ENCODE data around the gene MSL3B.
A peak's percentile ranks its signal among the peaks of the same experiment; 100 is the strongest.

Gene MSL3B

DNA sequence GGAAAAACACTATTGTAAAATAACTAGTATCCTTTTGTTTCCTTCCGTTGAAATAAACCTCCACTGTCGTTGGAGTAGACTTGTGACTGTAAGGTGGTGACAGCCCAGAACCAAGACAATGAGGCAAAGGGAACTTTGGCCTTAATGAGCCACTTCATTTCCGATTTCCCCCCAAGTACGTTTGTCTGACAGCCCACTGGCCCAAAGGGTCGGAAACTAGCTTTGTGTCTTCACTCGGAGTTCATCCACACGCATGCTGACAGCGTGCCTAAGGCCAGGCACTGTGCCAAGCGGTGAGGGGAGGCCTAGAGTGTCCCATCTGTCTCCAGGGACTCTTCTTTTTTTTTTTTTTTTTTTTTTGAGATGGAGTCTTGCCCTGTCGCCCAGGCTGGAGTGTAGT is 34.8 kb downstream of the MSL3B start:
- DNase-seq (ENCODE audit: low spot score) = no peak

DNA sequence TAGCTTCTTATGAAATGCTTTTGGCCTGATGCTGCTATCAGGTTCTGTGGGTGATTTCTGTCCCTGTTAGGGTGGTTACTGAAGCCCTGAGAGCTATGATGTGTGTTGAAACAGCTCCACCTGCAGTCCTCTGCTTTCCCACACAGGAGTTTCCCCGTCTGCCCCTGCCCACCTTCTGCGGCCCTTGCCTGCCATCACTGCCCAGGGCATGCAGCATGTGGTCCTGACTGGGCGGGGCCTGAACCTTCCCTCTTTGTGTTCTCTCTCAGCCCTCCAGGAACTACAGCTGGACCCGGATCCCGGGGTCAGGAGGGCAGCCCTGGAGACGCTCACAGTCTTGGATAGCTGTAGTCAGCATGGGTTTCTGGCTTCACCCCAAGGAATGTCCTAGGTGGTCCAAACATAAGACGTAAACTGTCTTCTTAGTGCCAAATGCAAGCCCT is 35.3 kb downstream of the MSL3B start:
- peak; percentile 18 for DNase-seq (ENCODE audit: low spot score)

DNA sequence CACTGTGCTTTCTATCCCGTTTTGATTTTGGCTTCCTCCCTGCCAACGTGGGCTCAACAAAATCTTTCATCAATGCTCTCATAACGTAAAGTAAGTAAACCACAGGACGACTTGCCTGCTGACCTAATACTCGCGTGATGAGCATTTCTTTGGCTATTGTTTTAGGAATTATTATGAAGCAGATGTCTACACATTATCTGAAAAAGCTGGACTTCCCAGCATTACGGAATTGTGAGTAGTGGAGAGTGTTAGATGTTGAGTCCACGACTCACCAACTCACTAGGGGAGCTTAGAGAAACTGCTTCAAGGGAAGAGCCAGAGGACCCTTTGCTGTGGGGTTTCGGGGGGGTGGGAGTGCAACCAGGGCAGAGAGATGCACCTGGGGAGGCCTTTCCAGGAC is 35.8 kb downstream of the MSL3B start:
- DNase-seq (ENCODE audit: low spot score) = no peak

DNA sequence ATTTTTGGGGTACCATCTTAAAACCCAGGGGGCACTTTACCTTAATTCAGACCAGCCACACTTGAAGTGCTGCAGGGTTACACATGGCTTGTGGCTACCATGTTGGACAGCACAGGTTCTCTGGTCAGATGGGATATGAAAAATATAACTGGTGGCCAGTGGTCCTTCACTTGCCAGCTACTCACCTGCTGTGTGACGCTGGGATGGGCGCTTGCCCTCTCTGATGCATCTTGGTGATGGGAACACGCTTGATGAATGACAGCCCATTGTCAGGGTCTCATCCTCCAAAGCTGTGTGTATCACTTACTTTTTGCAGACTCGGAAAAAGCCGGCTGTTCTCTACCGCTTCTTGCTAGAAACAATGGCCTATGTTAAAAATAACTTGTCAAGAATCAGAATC is 36.3 kb downstream of the MSL3B start:
- no peak for DNase-seq (ENCODE audit: low spot score)

DNA sequence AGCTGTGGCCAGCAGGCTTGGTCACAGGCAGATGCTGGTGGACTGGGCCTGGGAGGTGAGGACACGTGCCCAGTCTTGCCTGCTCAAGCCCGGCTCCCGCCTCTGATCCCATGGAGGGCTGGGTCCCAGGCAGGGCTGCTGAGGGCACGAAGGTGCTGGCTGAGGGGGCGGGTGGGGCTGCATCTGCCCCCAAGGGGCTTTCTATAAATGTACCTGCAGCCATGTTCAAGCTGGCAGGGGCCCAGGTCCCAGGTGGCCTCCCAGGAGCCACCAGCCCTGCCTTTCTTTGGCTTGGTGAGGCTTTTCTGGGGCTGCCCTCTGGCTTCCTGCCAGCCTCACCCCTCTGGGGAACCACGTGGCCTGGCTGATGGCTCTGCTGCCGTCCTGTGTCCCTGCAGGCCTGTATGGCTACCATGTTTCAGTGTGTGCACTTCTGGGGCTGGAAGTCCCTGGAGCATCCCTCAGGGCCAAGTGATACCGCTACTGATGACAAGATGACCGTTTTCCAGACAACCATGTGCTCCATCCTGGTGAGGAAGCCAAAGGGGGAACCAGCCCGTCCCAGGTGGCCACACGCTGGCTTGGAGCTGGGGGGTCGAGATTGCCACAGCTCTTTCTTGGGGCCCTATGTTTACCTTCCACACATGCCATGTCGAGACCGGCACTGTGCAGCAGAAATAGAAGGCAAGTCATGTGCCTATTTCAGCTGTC is 37.0 kb downstream of the MSL3B start:
- DNase-seq (ENCODE audit: low spot score) = no peak

DNA sequence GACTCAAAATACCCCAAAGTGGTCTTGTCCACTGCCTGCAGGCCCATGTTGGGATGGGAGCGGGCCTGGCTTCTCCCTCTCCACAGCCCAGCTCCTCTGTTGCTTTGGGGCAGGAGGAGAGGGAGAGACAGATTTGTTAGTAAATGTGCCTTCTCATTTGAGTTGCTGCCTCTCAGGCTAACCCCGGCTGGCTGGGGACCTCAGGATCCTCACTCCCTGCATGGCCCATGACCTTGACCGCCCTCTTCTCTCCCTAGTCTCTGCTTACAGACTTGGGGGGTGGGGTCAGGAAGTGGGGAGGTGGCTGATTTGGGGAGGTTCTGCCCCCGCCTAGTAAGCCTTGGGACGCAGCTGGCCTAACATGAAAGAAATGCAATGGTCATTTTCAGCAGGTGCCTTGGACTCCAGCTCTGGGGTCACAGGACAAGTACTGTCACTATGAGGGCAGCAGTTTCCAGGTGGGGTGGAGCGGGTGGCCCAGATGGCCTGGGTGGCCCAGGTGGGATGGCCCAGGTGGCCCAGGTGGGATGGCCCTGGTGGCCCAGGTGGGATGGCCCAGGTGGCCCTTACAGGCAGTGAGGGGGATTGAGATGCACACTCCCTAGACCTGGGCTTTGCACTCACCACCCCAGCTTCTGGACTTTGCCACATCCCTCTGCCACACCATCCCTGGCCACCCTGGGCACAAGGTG is 37.9 kb downstream of the MSL3B start:
- DNase-seq (ENCODE audit: low spot score) = no peak

DNA sequence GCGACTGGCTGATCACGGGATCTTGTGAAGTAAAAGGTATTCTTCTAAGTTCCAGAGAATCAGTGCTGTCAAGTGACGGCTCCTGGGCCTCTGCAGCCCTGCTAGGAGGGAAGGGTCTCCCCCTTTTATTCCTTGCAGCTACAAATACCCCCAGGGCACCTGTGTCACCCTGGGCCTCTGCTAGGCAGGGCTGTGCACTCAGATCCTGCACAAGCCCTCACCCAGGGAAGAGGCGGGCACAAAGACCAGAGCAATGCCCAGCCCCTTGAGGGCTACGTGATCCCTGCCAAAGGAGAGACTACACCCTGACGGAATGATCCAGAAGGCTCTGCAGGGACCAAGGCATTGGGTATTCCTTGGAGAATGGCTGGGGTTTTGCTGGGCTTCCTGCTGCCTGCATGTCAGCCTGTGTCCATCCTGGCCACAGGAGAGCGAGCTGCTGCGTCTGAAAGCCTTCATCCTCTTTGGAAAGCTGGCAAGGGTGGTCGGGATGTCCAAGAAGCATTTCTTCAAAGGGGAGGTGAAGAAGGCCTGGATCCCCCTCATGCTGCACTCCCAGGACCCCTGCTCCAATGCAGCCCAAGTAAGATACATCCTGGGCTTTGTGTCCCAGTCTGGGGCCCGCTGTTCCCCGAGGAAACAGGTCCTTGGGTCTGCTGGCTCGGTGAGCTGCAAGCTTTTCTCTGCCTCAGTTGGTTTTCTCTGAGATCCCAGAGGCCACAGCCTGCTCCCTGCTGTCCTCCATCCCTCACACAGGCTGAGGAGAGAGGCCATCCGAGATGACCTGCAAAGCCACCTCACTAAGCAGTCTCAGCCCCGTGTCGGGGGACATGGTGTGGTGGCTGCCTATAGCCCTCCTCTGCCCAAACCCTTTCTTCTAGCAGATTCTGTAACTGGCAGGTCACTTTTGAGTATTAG is 38.7 kb downstream of the MSL3B start:
- no peak for DNase-seq (ENCODE audit: low spot score)

DNA sequence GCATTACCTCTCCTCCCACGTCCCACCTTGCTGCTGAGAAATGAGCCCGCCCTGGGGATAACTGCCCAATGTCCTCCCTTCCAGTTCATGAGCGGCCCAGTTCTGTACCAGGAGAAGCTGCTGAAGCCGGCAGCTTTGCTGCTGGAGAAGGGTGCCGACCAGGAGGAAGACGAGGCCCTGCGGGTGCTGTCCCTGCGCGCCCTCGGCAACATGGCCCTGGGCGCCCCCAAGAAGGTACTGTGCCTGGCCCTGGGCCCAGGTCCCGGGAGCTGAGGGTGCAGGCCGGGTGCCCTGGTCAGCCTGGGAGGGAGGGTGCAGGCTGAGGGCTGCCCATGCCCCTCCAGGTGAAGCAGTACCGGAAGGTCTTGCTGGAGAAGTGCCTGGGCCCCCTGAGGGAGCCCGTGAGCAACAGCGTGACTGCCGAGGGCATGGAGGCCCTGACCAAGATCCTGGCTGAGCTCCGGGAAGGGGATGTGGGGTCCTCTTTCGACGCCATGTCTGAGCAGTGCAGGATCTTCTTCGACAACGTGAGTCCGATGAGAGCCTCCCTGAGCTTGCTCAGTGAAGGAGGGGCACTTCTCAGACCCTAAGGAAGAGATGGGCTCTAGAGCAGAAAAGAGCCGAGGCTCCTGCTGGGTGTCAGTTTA is 39.5 kb downstream of the MSL3B start:
- DNase-seq (ENCODE audit: low spot score) = no peak

DNA sequence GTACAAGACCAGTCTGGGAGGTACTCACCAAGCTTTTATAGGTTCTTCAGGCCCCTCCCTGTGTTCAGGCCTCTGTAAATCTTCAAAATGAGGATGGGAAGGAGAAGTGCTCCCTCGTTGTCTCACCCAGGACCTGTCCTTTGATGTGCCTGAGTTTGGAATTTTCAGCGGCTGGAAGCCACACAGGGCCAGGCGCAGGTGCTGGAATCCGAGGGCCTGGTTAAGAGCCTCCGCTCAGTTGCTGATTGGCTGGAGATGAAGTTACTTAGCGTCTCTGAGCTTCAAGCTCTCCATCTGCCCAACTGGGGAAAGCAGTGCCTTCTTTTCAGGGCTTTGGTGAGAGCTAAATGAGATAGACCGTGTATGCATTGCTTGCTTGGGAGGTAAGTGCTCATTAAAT is 43.8 kb downstream of the MSL3B start:
- DNase-seq (ENCODE audit: low spot score) = no peak

DNA sequence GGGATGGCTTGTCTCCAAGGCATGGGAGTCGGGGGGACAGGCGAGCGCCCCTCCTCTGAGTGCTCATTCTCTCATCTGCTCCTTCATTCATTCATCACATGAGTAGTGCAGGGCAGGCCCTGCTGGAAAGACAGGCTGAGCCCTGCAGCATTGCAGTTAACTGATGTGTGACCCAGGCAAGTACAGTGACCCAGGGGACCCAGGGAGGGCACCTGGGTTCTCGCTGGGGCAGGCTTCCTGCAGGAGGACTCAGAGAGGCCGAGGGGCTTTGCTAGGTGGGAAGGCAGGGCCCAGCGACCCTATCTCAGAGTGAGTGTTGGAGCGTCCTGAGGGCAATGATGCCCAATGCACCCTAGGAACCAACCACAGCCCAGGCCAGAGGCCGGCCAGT is 44.5 kb downstream of the MSL3B start:
- no peak for DNase-seq (ENCODE audit: low spot score)

DNA sequence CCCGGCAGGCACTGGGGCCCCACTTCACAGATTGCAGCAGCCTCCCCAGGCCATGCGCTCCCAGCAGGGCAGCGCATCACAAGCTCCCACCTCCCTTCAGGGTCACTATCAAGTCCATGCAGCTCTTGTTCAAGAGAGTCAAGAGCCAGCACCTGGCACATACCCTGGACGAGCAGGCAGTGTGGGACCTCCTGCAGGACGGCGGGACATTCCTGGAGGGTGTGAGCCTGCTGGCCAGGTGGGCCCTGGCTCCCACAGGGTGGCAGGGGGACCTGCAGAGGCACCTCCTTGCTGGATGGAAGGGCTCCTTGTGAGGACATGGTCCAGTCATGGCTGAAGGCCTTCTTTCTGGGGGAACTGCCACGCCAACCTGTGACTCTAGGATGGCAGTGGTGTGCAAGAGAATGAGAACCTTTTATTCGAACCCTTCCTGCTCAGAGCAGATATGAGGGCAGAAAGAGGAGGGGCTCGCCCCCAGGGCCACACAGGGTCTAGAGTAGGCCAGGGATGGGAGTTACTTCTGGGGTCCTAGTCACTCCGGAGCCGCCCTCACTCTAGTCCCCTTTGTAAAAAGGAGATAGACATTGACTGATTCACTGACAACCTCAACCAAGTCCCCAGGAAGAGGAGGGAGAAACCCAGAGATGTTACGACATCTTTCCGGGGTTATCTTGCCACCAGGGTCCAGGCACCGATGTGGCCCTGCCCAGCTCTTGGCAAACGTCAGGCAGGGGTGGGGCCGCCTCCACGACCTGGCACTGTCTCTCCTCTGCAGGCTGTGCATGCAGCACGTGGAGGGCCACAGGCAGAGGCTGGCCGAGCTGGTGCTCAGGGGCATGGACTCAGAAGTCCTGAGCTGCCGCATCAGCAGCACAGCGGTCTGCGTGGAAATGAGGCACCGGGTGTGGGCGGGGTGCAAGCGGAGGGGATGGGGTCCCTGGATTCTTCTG is 45.1 kb downstream of the MSL3B start:
- peak; percentile 76 for DNase-seq (ENCODE audit: low spot score)

DNA sequence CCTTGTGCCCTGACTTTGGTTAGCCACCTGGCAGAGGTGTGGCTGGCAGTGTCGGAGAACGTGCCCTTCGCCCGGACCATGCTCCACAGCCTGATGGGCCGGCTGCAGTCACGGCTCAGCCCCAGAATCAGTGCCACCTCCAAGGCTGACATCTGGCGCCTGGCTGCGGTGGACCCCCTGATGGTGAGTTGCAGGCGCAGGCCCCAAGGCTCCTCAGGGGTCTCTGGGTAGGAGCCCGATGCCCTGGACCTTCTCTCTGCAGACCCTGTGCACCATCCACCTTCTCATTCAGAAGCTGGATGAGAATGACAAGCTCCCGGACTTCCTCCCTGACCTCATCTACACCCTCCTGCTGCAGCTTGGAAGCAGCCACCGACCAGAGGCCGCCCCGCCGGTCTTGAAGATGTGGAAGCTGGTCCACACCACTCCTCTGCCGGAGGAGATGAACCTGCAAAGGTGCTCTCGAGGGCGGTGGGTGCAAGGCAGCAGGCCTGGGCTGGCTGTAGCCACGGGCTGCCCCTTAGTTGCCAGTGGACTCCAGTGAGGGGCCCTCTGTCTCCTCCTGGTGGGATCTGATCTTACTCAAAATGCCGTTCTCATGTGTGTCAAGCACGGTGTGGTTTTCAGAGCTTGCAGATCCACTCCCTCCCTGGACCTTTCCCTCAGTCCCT is 46.0 kb downstream of the MSL3B start:
- no peak for DNase-seq (ENCODE audit: low spot score)

DNA sequence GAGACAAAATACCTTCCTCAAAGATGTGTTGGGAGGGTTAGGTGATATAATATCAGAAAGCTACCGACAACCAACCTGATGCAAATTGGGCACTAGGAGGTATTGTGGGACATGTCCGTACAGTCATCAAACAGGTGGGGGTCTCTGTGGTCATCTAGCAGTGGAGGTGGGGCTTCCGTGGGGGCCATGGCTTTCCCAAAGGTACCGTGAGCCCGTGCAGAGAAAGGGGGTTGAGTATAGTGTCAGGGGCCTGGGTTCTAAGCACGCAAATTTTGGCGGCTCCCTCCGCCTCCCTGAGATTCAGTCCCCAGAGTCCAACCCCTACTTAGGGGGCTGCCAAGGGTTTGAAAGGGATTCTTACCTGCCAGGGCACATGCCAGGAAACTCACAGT is 46.5 kb downstream of the MSL3B start:
- DNase-seq (ENCODE audit: low spot score) = no peak

DNA sequence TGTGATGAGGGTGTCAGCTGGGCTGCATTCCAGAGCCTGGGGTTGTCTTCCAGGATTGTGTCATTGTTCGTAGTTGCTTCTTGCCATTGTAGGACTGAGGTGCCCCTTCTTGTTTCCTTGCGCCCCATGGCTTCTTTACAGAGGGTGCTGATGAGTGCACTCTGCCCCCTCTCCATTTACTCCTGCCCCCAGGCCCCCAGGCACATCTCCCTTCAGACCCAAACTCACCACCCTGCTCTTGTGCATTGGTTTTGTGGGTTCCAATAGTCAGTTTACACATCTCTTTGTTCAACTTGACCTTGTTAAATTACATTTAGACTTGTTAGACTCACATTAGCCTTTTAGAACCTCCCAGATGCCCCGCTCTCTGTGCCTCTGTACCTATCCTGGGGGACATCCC is 47.0 kb downstream of the MSL3B start:
- no peak for DNase-seq (ENCODE audit: low spot score)

DNA sequence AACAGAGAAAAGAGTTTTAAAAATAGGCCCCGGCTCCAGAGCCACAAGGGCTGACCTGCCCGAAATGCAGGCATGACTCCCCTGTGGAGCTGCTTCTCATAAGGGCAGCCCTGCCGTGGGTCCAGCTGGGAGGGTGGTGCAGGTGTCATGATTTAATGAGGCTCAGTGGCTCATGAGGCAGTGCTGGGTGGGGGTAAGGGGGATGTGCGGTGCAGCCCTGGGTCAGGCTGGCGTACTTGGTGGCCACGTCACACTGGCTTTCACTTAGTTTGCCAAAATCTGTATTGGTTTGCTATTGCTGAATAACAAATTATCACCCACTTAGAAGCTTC is 47.4 kb downstream of the MSL3B start:
- DNase-seq (ENCODE audit: low spot score) = no peak

DNA sequence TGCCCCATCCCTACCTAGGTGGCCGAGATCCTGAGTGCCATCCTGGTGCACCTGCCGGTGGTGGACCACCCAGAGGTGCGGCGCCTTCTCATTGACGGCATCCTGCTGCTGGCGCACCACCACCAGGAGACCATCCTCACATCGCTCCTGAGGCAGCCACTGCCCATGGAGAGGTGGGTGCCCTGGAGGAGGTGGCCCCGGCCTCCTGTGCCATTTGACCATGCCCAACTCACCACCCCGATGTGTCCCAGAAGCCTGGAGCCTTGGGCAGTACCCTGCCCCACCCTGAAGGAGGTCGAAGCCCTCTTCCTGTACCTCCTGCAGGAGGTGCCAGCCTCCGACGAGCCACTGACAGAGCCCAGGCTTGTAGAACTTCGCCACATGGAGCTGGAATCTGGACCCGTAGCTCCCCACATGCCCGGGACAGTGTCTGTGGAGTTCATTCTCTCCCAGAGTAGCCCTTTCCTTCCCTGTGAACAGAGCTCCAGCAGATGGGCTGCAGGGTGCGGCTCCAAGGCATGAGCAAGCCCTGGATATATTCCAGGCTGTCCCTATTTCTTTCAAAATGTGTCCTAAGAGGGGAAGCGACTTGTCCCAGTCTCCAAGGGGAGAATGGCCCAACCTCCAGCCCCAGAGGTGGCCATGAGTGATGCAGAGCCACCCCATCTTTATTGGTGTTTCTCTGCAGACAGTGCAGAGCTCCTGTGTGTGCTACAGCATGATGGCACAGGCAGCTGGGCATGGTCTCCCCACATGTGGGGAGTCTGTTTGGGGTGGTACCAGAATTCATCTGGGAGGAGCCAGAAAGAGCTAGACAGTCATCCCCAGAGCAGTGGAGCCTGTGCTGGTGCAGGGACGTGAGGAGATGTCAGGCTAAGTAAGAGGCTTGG is 48.1 kb downstream of the MSL3B start:
- no peak for DNase-seq (ENCODE audit: low spot score)

DNA sequence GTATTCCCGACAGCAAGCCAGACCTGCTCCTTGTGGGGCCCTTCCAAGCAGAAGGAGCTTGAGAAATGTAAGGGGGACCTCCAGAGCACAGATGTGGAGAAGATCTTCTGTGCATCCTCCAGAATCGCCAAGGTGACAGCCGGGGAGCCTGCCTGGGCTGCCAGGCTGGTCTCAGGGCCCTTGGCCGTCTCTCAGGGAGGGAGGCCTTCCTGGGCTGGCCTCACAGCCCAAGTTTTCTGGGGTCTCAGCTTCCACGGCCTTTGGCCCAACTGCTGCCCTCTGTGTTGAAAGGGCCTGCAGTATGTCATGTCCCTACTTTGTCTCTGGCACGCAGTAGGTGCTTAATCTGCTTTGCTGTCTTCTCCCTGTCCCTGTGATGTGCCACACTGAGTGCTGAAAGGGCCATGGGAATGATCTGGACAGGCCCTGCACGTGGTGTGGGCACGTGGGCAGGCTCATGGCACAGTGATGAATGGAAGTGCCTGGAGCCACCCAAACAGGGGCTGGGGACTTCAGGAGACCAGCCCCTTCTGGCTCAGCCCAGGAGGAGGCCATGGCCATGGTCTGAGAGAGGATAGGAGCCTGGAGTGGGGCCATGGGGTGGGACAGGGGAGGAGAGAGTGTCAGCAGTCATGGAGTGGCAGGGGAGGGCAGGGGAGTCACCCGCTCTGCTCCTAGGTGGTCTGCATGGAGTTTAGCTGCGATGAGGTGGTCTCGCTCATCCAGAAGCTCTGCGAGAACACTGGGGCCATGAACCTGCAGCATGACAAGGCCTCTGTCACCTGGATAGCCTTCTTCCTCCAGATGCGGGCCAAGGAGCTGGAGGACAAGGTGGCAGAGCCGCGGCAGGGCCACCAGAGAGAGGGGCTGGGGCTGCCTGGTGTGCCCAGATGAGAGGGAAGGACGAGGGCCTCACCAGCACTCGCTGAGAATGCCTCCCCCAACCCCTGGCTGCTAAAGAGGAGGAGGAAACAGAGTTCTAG is 49.3 kb downstream of the MSL3B start:
- DNase-seq (ENCODE audit: low spot score) = no peak

DNA sequence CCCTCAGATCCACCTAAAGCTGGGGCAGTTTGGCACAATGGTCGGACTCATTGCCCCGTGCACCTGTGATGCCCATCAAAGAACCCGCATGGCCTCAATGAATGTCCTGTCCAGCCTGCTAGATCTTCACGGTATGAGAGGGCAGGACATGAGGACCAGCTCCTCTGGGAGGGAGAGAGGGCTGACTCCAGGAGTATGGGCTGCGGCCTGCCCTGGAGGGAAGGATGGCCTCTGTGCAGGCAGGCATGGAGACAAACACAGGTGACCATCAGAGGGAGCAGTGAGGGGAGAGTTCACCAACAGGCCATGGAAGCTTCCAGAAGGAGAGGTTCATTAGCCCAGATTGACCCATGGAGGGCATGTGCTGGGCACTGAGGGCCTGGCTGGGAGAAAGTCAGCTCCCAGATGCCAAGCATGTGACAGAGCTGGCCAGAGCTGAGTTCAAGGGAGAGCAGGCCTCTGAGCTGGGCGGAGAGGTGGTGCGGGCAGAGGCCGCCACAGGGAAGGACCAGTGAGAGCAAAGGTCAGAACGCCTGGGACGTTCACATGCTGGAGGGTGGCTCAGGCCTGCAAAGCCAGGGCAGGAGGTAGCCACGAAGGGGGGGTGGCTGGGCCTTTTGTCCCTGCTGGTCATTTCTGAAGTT is 50.1 kb downstream of the MSL3B start:
- DNase-seq (ENCODE audit: low spot score) = no peak

Data from mucosa of gallbladder (tissue), 1 donor.